HFF-Myc (cell line): Measurements from ENCODE around the gene KCNN1.

ENCODE experiments used
- DNase-seq: peaks from one replicate; pipeline ENCODE4 v3.0.0-alpha.2; 2011; ENCODE audit warnings: low read depth; ENCODE audit errors: extremely low read depth
- H3K4me3 ChIP-seq: replicated peaks from 2 replicates; pipeline ENCODE4 v1.5.1; 2011; ENCODE audit warnings: low read depth, mild to moderate bottlenecking, control low read depth, low read length
- TF ChIP-seq, protein P1 (sequence below): IDR thresholded peaks from 2 replicates; pipeline ENCODE4 v1.5.1; 2012; ENCODE audit warnings: mild to moderate bottlenecking, low read depth, low read length, control low read depth; ENCODE audit errors: missing control alignments

Gene KCNN1

DNA sequence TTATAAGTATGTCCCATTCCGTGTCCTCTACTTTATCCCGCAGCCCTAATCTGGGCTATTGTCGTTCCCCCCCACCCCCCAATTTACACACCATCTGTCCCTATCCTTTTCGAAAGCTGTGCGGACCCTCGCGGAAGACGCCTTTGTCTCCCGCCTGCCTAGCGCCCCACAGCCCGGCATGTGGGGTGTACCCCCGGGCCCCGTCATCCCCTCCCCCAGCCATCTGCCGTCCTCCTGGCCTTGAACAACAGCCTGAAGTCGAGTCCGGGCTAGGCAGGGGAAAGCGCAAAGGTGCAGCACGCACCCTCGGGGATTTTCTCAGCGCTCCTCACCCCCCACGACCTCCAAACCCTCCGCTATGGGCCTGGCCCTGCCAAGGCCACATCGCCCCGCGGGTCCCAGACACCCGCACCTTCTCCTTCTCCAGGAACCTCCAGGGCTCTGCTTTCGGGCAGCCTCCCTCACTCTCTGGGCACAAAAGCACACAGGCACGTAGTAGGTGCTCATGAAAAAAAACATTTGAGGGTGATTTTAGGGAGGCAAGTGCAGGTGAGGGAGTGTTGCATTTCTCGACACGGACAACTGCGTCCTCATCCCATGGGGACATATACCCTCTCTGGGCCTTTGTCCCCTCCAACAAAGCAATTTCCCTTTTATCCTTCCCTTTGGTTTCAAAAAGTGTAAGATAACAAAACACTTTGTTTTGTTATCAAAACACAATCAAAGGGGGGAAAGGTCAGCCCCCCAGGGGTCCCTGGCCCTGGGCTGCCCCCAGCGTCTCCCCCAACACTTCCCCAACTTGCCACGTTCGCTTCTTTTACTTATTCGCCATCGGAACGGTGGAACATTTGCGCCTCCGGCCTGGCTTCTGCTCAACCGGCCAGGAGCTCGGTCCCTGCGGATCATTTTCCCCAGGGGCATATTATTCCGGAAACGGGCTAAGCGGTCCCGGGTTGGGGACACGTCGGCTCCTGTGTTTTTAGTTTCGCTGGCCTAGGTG is 17.7 kb upstream of the KCNN1 start:
- TF ChIP-seq, protein P1, sequence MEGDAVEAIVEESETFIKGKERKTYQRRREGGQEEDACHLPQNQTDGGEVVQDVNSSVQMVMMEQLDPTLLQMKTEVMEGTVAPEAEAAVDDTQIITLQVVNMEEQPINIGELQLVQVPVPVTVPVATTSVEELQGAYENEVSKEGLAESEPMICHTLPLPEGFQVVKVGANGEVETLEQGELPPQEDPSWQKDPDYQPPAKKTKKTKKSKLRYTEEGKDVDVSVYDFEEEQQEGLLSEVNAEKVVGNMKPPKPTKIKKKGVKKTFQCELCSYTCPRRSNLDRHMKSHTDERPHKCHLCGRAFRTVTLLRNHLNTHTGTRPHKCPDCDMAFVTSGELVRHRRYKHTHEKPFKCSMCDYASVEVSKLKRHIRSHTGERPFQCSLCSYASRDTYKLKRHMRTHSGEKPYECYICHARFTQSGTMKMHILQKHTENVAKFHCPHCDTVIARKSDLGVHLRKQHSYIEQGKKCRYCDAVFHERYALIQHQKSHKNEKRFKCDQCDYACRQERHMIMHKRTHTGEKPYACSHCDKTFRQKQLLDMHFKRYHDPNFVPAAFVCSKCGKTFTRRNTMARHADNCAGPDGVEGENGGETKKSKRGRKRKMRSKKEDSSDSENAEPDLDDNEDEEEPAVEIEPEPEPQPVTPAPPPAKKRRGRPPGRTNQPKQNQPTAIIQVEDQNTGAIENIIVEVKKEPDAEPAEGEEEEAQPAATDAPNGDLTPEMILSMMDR = no peak
- peak overlapping the region; percentile 28 for H3K4me3 ChIP-seq
- no peak for DNase-seq

DNA sequence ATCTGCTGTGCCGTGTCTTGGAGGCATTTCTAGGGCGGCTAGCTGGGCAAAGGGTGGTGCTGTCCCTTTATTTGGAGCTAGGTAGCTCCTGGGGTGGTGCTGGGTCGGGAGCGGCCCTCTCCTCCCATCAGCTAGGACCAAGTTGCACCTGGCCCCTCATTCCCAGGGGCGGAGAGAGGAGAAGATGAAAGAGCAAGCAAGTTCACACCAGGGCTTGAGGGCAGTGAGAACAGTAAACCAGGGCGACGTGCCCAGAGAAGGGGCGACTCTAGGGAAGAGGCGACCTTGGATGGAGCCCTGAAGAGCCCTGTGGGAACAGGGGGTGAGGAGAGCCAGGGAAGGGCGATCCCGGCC is 17.0 kb upstream of the KCNN1 start:
- TF ChIP-seq, protein P1 = no peak
- H3K4me3 ChIP-seq = no peak overlapping the region
- no peak for DNase-seq

DNA sequence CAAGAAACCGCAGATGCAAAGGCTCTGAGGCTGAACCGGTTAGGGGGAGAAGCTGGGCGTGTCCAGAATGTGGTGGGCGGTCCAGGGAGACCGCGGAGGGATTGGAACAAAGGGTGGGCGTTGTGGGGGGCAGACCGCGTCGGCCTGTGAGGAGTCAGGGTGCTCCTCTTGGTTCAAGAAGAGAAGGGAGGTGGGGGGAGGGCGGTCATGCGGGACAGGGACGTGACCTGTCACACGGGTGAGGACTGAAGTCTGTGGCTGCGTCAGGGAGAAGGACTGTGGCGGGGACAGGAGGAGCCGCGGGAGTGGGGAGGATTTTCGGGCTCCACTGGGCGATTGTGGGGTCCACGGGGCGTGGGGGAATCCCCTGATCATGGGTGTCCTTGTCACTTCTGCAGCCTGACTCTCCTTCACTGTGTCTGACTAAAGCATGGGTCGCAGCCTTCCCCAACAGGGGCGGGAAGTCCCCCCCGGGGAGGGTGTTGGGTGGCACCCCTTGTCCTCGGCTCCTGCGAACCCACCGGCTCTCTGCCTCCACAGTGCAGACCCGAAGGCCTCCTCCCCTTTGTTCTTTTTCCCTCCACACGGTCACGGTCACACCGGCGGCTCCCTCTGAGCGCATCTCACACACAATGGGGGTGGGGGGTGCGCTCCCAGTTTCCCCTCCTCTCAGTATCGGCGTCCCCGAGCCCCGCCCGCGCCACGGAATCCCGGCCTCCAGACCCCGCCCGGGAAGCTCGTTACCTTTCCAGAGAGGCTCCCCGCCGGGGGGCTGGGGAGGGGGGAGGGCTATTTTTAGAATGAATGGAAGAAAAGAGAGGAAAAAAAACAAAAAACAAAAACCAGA is 16.4 kb upstream of the KCNN1 start:
- no peak for DNase-seq
- H3K4me3 ChIP-seq = no peak overlapping the region
- TF ChIP-seq, protein P1 = no peak

DNA sequence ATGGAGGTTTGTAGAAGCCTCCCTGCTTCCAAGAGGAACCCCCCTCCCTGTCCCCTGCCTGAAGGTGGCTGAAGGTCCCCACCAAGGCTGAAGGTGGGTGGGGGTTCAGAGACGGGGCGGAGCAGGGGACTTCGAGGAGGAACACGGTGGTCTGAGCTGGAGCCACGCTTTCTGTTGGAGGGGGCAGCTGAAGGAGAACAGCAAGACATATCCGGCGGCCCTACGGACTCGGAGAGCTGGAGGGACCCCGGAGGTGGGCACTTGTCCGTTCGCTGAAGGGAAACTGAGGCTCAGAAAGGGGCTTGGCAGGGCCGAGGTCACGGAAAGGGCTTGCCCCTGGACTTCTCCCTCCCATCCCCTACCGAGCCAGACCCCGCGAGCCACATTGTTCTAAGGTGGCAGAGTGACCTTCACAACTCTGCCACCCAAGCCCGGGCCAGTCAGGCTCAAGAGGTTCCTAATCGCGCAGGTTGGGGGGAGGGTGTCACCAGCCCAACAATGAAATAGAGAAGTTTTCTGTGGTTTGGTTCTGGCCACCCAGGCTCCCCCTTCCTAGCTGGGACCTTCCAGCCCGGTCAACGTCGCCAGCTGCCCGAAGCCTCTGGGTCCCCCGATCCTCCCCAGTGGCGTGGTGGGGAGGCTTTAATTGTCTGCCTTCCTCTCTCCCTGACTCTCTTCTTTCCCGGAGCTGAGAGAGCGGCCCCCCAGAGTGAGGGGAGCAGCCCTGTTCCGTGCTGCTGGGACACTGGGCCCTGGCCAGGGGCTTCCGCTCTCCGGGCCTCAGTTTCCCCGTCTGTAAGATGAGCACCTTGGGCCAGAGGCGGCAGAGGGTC is 15.5 kb upstream of the KCNN1 start:
- TF ChIP-seq, protein P1 = no peak
- no peak for DNase-seq
- H3K4me3 ChIP-seq = no peak overlapping the region

DNA sequence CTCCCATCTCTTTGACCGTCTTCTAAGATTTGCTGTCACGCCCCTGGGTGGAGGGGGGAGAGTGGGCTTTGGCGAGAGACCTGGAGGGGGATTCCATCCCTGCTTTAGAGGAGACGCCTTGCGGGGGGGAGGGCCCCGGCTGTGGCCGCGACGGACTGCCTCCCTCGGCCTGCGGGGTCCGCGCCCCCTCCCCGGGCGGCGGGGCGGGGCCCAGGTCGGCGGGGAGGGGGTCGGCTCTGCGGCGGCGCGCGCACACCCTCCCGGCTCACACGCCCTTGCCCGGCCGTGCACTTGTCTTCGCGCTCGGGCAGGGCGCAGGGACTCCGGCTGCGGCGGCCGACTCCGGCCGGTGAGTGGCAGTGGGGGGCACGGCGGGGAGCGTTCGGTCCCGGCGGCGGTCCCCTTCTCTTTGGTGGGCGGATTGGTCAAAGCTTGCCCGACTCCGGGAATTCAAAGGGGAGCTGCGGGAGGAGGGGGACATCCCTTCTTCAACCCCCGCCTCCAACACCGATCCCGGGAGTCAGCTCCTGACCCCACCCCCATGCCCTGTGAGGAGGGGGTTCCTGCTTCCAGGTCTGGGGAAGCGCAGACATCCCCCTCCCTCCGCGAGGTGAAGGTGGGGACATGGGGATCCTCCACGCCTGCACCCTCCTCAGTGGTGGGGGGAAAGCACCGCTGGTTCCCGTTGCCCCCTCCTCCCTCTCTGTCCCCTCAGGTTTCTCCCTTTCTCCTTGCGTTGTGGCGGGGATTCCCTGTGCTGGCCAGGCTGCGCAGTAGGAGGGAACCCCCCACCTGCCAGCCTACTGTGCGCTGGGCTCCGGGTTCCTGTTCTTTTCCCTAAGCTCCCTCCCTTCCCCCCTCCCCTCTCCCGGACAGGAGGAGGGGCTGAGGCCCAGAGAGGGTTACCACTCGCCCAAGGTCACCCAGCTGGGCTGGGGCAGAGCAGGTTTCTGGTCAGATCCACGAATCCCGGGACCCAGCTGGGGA is 14.6 kb upstream of the KCNN1 start:
- TF ChIP-seq, protein P1 = no peak
- no peak for DNase-seq
- H3K4me3 ChIP-seq = no peak overlapping the region
